GM21515 (cell line): ENCODE results near the gene SAFB.

Experiments used
- ATAC-seq: cut with Tn5 transposase; IDR thresholded peaks from one replicate; pipeline ENCODE4 v1.9.1; 2021; ENCODE audit not compliant: unreplicated experiment

SAFB gene

DNA sequence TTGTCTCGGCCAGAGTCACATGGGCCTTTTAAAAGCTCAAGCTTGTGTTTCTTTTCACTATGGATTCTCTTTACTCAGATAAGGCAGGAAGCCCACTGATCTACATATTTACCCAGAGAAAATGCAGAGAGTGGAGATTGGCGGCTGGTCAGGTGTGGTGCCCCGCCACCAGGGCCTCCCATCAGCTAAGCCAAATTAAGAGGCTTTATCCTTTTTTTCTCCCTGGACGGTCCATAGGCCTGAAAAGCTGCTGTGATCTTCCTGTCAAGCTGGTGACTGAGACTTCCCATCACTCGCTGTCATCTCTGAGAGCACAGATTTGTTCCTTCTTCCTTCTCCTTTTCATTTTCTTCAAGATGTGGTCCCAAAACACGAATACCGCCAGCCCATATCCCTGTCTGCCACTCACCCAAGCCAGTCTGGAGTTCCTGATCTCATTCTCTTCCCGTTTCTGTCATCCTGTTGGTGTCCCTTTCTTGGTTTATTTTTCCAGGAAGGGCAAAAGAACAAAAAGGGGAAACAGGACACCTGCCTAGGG is 1.9 kb downstream of the SAFB start:
- ATAC-seq: no peak

DNA sequence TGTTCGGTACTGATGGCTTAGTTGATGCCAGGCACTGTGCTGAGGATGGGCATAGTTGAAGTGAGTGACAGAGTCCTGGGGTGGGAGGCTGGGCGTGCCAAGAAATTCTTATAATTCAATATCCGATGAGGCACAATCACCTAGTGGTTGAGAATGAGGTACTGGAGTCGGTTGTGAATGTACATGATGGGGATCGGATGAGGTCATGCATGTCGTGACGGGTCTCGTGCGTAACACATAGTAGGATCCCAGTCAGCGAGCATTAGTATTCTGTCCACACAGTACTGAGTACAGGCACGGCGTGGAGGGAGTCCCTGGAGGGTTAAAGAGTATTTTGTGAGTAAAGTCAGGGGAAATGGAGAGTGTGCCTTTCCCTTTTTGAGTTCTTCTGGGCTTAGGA is 2.8 kb downstream of the SAFB start:
- no peak for ATAC-seq

DNA sequence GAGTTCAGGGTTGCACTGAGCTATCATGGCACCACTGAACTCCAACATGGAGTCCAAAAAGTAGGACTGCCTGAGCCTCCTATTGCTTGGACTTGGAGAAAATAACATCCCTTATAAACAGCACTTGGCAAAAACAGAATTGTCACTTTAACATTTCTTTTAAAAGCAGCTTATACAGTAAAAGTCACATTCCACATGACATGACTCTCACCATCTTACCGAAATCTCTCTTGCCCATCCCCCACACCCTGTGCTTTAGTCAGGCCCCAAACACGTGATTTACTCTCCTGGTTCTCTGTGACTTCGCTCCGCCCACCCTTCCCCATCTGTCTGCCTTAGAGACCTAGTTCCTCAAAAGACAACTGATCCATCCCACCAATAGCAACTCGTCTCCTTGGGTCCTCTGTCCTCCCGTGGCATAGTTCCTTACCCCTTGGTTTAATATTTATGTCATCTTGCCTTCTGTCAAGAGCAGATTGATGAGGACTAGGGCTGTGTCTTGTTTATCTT is 4.6 kb downstream of the SAFB start:
- ATAC-seq: no peak

DNA sequence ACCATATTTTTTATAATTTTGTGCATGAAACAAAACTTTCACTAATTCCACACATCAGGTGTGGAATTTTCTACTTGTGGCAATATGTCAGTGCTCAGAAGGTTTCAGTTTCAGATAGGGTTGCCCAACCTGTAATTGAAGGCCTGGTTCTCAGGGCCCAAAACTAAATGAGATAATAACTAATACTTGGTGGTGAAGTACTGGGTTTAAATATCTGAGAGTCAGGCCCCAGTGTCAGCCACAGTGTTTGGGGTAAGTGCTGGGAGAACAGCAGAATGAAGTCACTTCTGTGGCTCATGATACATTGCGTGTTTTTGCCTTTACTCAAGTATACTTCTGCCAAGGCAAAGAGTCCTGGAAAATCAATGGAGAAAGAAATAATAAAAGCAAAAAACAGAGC is 5.6 kb downstream of the SAFB start:
- ATAC-seq: no peak

DNA sequence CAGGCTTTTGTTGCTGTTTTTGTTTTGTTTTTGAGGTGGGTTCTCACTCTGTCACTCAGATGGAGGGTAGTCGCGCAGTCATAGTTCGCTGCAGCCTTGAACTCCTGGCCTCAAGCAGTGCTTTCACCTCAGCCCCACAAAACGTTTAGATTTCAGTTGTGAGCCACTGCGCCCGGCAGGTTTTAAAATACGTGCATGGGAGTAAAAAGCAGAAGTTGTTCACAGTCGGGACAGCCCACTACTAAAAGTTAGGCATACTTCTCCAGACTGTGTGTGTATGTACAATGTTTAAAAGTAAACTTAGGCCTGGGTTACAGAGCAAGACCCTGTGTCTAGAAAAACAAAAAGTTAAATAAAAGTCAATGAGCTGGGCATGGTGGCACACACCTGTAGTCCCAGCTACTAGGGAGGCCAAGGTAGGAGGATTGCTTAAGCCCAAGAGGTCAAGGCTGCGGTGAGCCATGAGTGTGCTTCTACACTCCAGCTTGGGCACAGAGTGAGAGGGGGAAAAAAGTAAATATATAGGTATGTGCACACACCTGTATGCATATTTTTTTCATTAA is 6.1 kb downstream of the SAFB start:
- no peak for ATAC-seq

DNA sequence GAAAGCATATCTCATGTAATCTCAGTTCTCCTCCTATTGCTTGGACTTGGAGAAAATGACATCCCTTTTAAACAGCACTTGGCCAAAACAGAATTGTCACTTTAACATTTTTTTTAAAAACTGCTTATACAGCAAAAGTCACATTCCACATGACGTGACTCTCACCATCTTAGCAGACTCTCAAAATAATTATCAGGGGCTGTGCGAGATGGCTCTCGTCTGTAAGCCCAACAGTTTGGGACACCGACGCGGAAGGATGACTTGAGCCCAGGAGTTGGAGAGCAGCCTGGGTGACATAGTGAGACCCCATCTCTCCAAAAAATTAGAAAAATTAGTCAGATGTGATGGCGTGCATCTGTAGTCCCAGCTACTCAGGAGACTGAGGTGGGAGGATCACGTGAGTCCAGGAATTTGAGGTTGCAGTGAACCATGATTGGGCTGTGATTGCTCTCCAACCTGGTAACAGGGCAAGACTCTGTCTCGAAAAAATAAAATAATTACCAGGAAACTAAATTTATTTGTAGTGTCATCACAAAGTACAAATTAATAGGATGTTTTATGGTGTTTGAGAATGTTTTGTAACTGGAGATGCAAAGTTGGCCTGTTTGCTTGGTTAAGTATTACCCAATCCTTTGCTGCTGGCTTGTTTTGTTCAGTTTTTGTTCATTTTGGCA is 8.8 kb downstream of the SAFB start:
- ATAC-seq: no peak

DNA sequence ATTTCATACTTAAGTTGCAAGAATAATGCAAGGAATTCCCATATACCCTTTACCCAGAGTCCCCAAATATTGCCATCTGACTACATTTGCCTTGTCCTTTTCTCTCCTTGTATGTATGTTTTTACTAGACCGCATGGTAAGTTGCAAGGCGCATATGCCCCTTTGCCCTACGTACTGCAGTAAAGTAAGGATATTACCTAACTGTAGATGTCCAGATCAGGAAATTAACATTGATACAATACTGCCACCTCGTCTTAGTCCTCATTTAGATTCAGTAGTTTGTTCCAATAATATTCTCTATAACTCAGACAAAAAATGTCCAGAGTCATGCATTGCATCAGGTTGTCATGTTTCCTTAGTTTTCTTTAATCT is 9.3 kb downstream of the SAFB start:
- ATAC-seq: no peak

DNA sequence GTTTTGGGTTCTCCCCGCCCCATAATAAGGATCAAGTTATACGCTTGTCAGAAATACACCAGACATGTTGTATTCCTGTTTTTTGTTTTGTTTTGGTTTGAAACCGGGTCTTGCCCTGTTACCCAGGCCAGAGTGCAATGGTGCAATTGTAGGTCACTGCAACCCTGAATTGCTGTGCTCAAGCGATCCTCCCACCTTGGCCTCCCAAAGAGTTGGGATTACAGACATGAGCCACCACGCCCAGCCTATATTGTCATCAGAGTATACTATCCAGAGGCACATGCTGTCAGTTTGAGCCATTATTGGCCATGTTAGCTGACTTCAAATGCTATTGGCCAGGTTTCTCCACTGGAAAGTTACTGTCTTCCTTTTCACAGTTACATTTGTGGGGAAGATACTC is 9.8 kb downstream of the SAFB start:
- ATAC-seq: no peak

DNA sequence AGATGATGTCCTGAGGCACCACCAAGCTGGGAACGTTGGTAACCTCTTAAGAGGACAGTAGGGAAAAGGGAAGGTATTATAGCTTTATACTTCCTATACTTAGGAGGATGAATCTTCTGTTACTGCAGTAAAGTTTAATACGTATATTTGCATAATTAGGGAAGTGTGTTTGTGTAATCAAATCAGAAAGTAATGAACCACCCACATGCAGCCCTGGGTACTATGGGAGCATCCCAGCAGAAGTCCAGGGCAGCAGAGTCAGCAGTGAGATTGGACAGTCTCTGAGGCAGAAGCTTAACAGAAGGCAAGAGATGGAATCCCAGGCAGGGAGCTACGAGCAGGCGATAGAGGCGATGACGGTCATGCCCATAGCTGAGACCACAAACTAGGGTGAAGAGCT is 12.5 kb downstream of the SAFB start:
- no peak for ATAC-seq

DNA sequence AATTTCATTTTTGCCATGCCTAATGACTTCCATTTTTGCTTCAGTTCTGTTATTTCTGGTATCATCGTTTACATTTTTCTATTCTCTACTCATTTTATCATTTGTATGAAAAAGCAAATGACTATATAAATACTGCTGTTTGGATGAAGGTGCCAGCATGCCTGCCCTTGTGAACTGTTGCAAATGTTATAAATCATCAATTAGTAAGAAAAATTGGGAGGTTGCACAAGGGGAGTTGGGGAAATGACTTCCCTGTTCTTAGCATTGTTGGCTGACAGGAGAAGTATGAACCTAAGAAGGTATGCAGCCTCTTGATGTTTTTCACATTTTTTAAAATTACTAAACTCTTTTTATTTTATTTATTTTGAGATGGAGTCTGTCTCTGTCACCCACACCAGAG is 15.1 kb downstream of the SAFB start:
- no peak for ATAC-seq

DNA sequence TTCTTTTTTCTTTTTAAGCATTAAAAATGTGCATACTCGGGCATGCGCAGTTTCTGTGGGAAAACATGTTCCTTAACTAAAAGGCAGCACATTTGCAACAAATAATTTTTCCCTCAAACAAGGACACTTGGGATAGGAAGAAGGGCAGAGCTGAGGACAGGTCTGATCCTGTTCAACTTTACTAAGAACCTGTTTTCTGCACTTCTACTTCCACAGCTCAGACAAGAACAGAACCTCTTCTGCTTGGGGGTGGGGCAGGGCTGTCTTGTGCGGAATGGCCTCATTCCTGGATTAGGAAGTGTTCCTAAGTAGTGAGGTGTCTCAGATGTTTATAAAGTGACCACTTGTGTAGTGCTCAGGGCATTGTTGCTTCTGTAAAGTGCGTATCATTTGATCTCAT is 18.3 kb downstream of the SAFB start:
- no peak for ATAC-seq

DNA sequence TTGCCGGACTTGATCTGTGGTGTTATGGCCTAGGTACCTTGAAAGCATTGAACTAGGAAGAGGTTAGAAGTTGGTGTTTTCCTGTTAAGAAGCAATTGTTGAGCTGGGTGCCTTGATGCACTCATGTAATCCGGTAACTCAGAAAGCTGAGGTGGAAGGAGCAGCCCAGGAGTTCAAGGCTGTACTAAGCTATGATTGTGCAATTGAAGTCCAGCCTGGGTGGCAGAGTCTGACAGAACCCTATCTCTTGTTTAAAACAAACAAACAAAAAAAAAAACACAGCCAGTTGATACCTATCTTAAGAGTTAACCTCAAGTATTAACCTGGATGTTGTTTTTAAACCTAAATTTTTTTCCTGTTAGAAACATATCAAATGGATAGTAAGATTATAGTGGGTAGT is 19.3 kb downstream of the SAFB start:
- ATAC-seq: no peak

DNA sequence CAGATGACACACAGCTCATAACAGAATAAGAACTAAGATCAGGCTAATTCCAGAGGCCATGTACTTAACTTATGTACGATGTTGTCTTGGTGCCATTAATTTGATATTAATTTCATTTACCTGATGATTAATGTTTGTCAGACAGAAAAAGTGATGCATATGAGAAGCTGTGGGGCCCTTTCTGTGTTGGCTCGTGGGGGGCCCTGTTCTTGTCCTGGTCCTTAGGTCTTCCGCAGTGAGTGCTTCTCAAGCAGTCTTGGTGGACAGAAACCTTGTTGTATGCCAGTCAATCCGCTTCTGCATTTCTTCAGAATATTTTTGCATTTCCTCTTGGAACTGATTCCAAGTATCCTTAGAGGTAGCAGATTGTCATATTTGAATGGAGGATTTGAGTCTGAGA is 20.2 kb downstream of the SAFB start:
- ATAC-seq: no peak

DNA sequence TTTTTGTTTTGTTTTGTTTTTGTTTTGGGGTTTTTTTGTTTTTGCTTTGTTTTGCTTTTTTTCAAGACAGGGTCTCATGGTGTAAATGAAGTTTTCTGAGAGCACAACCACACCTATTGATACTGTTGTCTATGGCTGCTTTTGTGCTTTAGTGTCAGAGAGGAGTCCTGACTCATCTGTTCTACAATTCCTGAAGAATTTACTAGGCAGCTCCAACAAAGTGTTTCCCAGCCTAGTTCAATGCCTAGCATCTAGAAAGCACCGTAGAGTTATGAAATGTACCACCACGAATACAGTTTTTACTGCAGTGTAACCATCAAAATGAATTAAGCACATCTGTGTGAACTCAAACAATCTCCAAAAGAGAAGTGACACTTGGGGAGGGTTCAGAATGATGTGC is 21.2 kb downstream of the SAFB start:
- ATAC-seq: no peak

DNA sequence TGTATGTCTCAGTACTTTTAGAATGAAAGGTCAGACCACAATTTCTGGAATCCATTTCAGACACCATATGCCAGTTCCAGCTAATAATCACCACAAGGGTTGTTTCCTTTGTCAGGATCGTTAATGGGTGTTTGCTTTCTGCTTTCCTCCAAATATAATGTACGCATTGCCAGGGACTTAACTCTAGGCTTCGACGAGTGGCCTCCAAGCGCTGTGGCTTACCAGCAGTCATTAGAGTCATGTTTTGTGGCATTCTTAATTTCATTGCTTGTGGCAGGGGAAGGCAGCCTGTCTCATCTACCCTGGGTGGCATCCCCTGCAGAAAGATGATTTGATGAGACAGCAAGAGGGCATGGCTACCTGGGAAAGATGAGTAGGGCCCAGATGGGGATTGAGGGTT is 22.5 kb downstream of the SAFB start:
- ATAC-seq: no peak

DNA sequence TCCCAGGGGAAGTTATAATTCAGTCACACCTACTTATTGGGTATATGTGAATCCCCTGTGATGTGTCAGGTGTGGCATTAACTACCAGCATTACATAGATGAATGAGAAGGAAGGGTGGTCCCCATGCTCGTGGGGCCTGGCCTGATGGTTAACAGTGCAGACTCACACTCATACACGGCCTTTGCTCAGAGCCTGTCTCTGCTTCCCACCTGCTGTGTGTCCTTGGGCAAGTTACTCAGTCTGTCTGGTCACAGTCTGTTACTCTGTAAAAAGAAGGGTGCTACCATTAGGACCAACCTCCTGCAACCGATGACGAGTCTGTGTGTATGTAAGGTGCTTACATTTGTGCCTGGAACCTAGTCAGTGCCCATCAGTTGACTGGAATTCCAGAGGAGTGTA is 23.8 kb downstream of the SAFB start:
- ATAC-seq: no peak

DNA sequence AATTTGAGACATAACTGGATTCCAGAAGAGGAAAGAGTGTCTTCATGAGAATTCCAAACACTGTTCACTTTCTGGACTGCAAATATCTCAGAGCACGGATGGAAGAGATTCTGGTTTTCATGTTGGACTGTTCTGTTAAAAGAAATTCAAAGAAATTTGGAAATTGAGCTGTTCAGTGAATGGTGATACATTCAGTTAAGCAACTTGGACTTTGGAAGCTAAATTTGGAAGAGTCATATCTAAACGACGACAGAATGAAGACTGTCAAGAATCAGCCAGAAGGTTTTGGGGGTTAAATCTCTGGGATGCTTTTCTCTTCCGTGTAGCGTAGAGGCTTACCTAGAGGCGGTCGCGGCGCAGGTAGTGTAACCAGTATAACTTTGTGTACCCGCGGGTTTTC is 25.6 kb downstream of the SAFB start:
- ATAC-seq: no peak

DNA sequence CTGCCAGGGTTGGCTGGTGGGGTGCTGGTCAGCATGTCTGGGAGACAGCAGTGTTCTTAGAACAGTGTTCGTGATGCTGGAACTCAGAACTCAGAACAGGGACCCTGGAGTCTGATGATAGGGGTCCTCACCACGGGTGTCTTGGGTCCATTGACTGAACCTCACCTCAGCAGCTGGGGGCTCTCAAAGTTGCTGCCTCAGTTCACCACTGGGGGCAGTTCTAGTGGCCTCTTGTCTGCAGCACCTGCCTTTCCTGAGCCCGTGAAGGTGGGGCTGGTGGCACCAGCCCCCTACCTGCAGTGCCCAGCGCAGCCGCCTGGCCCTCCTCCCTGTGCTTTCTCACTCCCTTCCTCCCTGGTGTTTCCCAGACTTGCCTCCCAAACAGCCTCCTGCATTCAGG is 28.5 kb downstream of the SAFB start:
- ATAC-seq: no peak

DNA sequence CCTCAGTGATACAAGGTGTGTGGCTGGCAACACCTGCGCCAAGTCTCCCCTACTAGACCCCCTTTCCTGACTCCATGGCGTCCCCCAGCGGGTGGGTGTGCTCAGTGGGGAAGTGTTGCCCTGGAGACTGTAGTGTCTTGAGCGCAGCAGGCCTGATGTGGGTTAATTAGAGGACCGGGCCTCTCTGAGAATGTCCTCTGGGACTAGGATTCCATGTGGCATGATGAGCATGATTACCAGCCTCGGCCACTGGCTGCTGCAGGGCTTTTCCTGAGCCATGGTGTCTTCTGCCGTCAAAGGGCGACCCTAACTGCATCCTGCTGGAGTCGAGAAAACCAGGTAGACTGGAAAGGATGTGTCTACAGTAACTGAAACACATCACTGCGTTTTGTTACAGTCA is 29.4 kb downstream of the SAFB start:
- no peak for ATAC-seq

DNA sequence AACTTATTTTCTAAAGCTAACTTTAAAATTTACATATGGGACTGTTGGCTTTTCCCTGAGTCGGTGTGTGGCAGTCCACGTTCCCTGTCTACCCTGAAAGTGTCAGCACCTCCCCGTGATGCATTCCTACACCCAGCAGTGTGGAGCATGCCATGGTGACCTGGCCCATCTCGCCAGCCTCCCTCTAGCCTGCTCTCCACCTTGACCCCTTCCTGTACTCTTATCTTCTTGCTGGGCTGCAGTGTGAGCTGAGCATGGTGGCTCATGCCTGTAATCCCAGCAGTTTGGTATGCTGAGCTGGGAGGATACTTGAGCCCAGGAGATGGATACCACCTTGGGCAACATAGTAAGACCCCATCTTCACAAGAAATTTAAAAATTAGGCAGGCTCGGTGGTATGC is 32.0 kb downstream of the SAFB start:
- ATAC-seq: no peak

DNA sequence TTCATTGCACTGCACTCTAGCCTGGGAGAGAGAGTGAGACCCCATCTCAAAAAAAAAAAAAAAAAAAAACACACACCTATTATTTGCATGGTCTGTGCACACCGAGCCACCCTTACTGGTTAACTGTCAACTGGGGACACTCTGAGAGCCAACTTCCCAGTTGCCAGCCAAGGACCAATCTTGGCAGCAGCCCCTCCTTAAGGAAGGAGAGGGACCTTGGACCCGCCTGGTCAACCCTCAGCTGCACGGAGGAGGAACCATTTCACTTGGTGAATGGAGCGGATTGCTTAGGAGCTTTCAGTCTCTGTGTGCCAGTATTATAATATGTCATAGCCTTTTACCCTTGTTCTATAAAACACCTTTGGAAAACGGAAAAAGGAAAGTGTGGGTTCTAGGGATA is 32.5 kb downstream of the SAFB start:
- no peak for ATAC-seq

DNA sequence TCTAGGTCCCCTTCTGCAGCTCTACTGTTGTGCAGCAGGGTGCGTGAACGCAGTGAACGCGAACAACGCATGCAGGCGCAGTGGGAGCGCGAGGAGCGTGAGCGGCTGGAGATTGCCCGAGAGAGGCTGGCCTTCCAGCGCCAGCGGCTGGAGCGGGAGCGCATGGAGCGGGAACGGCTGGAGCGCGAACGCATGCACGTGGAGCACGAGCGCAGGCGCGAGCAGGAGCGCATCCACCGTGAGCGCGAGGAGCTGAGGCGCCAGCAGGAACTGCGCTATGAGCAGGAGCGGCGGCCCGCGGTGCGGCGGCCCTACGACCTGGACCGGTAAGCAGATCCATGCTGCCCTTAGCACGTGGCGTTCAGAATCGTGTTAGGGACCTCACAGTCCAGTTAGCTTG is 38.6 kb downstream of the SAFB start:
- no peak for ATAC-seq

DNA sequence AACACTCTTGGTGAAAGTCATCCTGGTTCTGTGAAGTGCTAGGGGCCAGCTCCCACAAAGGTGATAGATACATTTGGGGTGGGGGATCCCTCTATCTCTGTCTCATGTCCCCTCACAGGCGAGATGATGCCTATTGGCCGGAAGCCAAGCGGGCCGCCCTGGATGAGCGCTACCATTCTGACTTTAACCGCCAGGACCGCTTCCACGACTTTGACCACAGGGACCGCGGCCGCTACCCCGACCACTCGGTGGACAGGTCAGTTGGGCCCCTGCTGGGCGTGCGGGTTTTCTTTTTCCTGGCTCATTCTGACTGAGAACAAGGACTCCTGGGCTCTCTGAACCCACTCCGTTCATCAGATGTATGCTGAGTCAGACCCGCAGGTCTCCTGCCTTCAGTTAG is 41.0 kb downstream of the SAFB start:
- ATAC-seq: no peak
